ENCODE measurements around the gene DUSP3.

- no peak for TF ChIP-seq POLR2A (IDR thresholded peaks at IDR 0.05)
- TF ChIP-seq CTCF (IDR thresholded peaks at IDR 0.05) = no peak
These were observed 46.8 kb upstream of the DUSP3 start for GRCh38 chr17:43825567-43825966.

Data from tibial nerve (tissue), 3 donors.